GM23248 (cell line): ENCODE data around the gene UBXN11.

Experiments used
- EZH2 ChIP-seq: fragments of 200-600 bp; sonication (generic); IDR thresholded peaks from 2 replicates; pipeline ENCODE4 v1.6.1; 2018; ENCODE audit warnings: antibody characterized with exemption, mild to moderate bottlenecking; ENCODE audit not compliant: insufficient read depth, poor library complexity, severe bottlenecking
- EZH2phosphoT487 ChIP-seq: fragments of 200-600 bp; sonication (generic); IDR thresholded peaks from 2 replicates; pipeline ENCODE4 v1.6.1; 2018; ENCODE audit warnings: antibody characterized with exemption, moderate library complexity, mild to moderate bottlenecking, low read depth; ENCODE audit not compliant: insufficient read depth

GRCh38 chr1:26252718-26253117 lies 53.7 kb downstream of the UBXN11 start:
- no peak for TF ChIP-seq EZH2phosphoT487
- TF ChIP-seq EZH2, result no peak
